ENCODE results near the gene FHOD1.

Gene FHOD1

DNA sequence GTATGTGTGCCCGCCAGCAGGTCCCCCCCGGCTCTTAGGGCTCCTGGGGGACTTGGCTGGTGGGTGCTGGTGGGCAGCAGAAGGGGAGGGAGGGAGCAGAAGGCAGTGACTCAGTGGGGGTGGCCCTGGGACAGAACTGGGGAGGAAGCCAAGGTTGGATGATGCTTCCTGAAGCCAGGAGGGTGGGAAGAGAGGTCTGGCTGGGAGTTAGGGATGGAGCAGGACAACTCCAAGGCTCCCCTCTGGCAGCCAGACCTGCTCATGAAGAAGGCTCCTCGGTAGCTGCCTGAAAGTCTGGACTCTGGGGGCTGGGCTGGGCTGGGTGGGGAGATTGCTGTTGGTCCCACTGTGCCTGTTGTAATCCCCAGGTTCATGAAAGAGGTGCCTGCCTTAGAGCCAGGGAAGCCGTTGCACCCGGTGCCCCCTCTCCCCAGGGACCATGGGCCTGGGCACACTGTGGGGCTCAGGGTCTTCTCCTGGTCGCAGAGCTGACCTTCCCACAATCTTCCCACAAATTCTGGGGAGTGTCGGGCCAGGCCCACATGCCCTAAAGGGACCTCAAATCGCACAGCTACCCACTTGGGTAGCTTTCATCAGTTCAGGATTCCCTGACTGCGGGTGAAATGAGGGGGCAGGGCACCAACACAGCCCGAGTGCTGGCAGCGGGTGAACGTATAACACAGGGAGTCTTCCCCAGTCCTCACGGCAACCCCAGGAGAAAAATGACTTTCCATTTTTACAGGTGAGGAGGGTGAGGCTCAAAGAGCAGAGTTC, 30.9 kb upstream of the FHOD1 start:
- peak; percentile 89 for DNase-seq (ENCODE audit: low read depth, low spot score)

DNA sequence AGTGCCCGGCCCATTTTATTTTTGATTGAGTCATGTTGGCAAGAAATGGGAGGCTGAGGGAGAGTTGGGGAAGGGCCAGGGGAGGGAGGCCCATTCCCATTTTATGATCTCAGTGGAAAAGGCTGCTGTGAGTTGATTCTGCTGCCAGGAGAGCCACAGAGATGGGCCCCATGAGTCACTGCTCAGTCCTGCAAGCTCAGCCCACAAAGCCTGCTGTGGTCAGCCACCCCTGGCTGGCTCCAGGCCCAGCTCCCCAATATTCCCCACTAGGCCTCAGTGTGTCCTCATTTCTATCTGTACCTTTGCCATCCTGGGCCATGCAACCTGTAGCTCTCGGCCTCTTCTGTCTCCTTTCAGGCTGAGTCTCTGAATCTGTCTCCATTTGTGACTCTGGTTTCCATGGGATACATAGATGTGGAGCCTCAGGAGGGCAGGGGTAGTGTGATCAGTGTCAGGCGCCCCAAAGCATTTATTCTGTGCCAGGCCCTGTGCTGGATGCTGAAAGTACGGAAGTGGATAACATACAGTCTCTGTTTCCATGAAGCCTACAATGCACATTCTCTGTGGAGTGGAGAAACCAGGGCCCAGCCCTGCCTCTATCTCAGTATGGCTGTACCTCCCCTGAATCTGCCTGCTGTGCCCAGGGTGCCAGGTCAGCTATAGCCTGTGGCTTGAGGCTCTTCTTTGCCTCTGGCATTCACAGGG, 30.2 kb upstream of the FHOD1 start:
- DNase-seq (ENCODE audit: low read depth, low spot score): peak; percentile 99

- no peak for DNase-seq (ENCODE audit: low read depth, low spot score)
These were observed 28.0 kb upstream of the FHOD1 start for GRCh38 chr16:67275321-67275720.

- DNase-seq (ENCODE audit: low read depth, low spot score): no peak
These were observed 24.2 kb upstream of the FHOD1 start for GRCh38 chr16:67271446-67271845.

DNA sequence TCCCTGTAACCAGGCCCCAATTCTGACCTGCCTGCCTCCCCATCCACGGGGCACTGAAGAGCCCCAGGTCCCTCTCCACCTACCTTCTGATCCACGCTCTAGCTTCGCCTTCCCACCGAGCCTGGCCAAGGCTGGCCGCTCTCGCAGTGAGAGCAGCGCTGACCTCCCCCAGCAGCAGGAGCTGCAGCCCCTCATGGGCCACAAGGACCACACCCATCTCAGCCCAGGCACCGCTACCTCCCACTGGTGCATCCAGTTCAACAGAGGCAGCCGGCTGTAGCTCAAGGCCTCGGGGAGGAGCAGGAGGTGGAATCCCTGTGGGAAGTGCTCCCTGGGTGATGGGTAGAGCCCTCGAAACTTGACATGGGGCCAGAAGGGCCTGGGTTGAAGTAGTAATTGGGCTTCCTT, 23.7 kb upstream of the FHOD1 start:
- DNase-seq (ENCODE audit: low read depth, low spot score): no peak

DNA sequence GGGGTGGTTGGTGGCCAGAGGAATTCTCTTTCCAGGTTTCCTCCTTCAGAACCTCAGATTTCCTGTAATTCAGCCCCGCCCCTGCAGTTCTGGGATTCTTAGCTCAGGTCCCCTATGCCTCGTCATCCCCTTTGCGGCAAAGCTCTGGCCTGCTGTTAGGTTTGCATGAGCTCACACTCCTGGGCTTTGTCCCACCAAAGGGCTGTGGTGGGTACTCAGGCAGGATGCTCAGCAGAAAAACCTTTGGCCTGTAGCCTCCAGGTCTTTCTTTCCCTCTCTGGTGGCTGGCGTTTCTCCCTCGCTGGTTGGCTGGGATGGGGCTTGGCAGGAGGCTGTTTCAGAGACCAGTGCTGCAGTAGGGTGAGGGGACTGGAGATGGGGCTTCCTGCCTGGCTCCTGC, 22.5 kb upstream of the FHOD1 start:
- DNase-seq (ENCODE audit: low read depth, low spot score): peak; percentile 93

DNA sequence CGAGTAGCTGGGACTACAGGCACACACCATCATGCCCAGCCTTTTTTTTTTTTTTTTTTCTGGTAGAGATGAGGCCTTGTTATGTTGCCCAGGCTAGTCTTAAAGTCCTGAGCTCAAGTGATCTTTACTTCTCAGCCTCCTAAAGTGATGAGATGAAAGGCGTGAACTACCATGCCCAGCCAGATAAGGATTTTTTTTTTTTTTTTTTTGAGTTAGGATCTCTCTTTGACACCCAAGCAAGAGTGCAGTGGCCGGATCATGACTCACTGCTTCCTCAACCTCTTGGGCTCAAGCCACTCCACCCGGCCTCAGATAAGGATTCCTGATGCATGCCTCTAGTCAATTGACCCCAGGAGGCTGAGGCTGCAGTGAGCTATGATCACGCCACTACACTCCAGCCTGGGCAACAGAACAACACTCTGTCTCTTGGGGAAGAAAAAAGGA, 20.9 kb upstream of the FHOD1 start:
- peak; percentile 90 for DNase-seq (ENCODE audit: low read depth, low spot score)

- no peak for DNase-seq (ENCODE audit: low read depth, low spot score)
These were observed 18.6 kb upstream of the FHOD1 start for GRCh38 chr16:67265834-67266233.

DNA sequence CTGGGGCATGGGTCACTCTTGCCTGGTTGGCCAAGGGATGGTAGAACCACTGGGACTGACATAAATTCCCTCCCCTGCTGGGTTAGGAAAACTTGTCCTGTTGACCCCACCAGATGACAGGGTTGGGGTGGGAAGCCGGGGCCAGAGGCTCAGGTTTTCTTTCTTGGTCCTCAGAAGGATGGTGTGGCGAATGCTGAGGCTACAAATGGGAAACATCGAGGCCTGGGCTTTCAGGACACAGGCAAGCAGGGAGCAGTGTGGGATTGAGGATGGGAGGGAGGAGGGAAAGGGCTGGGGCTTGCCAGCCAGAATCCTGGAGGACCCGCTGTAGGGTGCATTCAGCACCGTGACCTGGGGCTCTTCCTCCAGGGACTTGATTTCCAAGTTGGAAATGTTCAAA, 17.6 kb upstream of the FHOD1 start:
- no peak for DNase-seq (ENCODE audit: low read depth, low spot score)

GRCh38 chr16:67264277-67264676, 17.0 kb upstream of the FHOD1 start:
- DNase-seq (ENCODE audit: low read depth, low spot score): no peak

GRCh38 chr16:67263201-67263600, 15.9 kb upstream of the FHOD1 start:
- no peak for DNase-seq (ENCODE audit: low read depth, low spot score)

- DNase-seq (ENCODE audit: low read depth, low spot score): peak; percentile 83
These were observed 13.3 kb upstream of the FHOD1 start for GRCh38 chr16:67260426-67261063.

GRCh38 chr16:67259705-67260104, 12.4 kb upstream of the FHOD1 start:
- no peak for DNase-seq (ENCODE audit: low read depth, low spot score)

GRCh38 chr16:67258161-67258835, 11.0 kb upstream of the FHOD1 start:
- DNase-seq (ENCODE audit: low read depth, low spot score): no peak

DNA sequence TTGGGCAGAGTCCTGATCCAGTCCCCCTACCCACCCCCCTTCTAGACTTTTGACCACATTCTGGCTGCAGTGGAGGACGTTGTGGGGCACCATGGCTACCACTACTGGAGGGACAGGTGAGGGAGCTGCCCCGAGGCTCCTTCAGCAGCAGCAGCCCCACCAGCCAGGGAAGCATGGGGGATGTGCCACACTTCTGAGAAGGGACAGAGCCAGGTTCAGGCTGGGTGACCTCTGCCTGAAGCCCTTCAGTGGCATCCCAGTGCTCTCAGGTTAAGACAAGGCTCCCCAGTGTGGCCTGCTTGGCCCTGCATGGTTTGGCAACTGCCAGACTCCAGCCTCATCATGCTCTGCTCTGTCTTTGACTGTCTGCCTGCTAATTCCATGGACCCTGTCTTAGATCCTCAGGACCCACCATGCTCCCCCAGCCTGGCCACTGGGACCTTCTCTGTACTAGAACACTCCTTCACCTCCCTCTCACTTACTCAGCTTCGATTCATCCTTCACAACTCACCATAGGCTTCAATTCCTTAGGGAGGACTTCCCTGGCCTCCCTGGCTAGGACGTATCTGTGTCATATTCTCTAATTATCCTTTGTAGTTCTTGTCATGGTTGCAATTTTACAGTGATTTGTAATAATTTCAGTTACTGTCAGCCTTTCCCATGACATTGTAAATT, 10.3 kb upstream of the FHOD1 start:
- no peak for DNase-seq (ENCODE audit: low read depth, low spot score)

GRCh38 chr16:67256701-67257230, 9.5 kb upstream of the FHOD1 start:
- DNase-seq (ENCODE audit: low read depth, low spot score): no peak

DNA sequence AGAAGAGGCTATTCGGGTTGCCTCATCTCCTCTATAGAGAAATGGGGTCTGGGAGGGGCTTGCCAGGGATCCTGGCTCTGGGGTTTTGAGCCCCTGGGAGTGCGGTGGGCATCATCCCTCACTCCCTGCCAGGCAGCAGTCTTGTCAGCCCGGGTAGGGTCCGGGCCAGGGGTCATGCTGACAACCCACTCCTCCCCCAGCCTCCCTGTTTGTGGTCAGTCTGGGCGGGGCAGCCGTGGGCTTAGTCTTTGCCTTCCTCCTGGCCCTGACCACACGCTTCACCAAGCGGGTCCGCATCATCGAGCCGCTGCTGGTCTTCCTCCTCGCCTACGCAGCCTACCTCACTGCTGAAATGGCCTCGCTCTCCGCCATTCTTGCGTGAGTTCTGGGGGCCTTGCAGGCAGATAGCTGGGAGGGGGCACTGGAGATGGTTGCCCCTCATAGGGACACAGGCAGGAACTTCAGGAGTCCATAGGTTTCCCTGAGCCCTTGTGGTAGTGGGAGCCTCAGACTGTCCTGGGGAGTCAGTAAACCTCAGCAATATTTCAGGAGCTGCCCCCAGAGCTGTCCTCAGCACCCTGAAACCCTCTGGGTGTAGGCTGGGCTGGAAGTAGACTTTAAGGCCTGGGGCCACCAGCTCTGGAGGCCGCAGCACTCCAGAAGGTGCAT, 8.4 kb upstream of the FHOD1 start:
- DNase-seq (ENCODE audit: low read depth, low spot score): no peak

- no peak for DNase-seq (ENCODE audit: low read depth, low spot score)
These were observed 7.7 kb upstream of the FHOD1 start for GRCh38 chr16:67254801-67255552.

- DNase-seq (ENCODE audit: low read depth, low spot score): no peak
These were observed 5.6 kb upstream of the FHOD1 start for GRCh38 chr16:67252609-67253497.
